OCI-LY7 (cell line): ENCODE data around the gene ATP6V1E1. TPM values are rescaled to one million over a fixed set of nuclear protein-coding genes. Genes with fewer than 3 reads are reported as not detected.

Source experiments
- BruUV-seq: library from RNA; stranded (reverse); fragments of 400-500 nt; replicated peaks from 2 replicates; lab custom pipeline; 2021; lab: Mats Ljungman, UMichigan
- CTCF ChIA-PET: fragments of 300-600 bp; sonication (Branson Sonifier 250); formaldehyde crosslinking; loops from one replicate; lab custom pipeline; 2022; ENCODE audit warnings: antibody characterized with exemption; ENCODE audit not compliant: unreplicated experiment; lab: Charles Lee
- POLR2A ChIA-PET: fragments of 300-600 bp; sonication (Branson Sonifier 250); formaldehyde crosslinking; loops from one replicate; lab custom pipeline; 2022; ENCODE audit warnings: antibody characterized with exemption; lab: Charles Lee
- DNase-seq: peaks from one replicate; pipeline ENCODE4 v3.0.0-alpha.2; 2015; ENCODE audit warnings: low spot score
- H2AFZ ChIP-seq: fragments of 200-600 bp; sonication (generic), shearing (Covaris generic); 2 replicates; pipeline ENCODE4 v1.6.1; 2014; ENCODE audit warnings: mild to moderate bottlenecking, antibody characterized with exemption, low read length, moderate library complexity
- H3K27ac ChIP-seq: fragments of 200-600 bp; sonication (generic); 2 replicates; pipeline ENCODE4 v1.5.1; 2014; ENCODE audit warnings: mixed run types, low read depth, mild to moderate bottlenecking, moderate library complexity, low read length, inconsistent platforms; ENCODE audit not compliant: poor library complexity, severe bottlenecking
- H3K36me3 ChIP-seq: fragments of 200-600 bp; sonication (generic); 2 replicates; pipeline ENCODE4 v1.6.1; 2014; ENCODE audit warnings: mild to moderate bottlenecking, antibody characterized with exemption, low read length, moderate library complexity, mixed read lengths; ENCODE audit not compliant: insufficient read depth
- H3K4me1 ChIP-seq: fragments of 200-600 bp; sonication (generic); 2 replicates; pipeline ENCODE4 v1.5.1; 2014; ENCODE audit warnings: mild to moderate bottlenecking, low read length; ENCODE audit not compliant: insufficient read depth, poor library complexity, severe bottlenecking
- H3K4me2 ChIP-seq: fragments of 200-600 bp; sonication (generic); 2 replicates; pipeline ENCODE4 v1.6.1; 2014; ENCODE audit warnings: mild to moderate bottlenecking, low read length
- H3K4me3 ChIP-seq: fragments of 200-600 bp; sonication (generic); 2 replicates; pipeline ENCODE4 v1.5.1; 2014; ENCODE audit warnings: mild to moderate bottlenecking, low read depth, low read length; ENCODE audit not compliant: poor library complexity, severe bottlenecking
- H3K79me2 ChIP-seq: fragments of 200-600 bp; sonication (generic); 2 replicates; pipeline ENCODE4 v1.6.1; 2016; ENCODE audit warnings: low read depth, mild to moderate bottlenecking, low read length, moderate library complexity, mixed read lengths; ENCODE audit not compliant: insufficient read depth
- H3K9me2 ChIP-seq: fragments of 200-600 bp; sonication (generic); 2 replicates; pipeline ENCODE4 v1.6.1; 2016; ENCODE audit warnings: mild to moderate bottlenecking, low read length, mixed read lengths; ENCODE audit not compliant: insufficient read depth
- H3K9me3 ChIP-seq: fragments of 200-600 bp; sonication (generic); 2 replicates; pipeline ENCODE4 v1.6.1; 2014; ENCODE audit warnings: mild to moderate bottlenecking, mixed run types, low read length, mixed read lengths
- H4K20me1 ChIP-seq: fragments of 200-600 bp; sonication (generic); 2 replicates; pipeline ENCODE4 v1.6.1; 2014; ENCODE audit warnings: mild to moderate bottlenecking, antibody characterized with exemption, low read length, moderate library complexity, mixed read lengths; ENCODE audit not compliant: insufficient read depth
- CTCF ChIP-seq: fragments of 200-600 bp; sonication (generic); conservative IDR thresholded peaks from 2 replicates; pipeline ENCODE4 v1.5.1; 2014; ENCODE audit warnings: mild to moderate bottlenecking, antibody characterized with exemption, low read length, moderate library complexity, mixed read lengths
- EZH2phosphoT487 ChIP-seq: fragments of 200-600 bp; sonication (generic); IDR thresholded peaks from 2 replicates; pipeline ENCODE4 v1.6.1; 2018; ENCODE audit warnings: low read depth, borderline replicate concordance, mild to moderate bottlenecking, mixed run types, antibody characterized with exemption, low read length, moderate library complexity, mixed read lengths
- intact Hi-C: fragments of 100-400 bp; cut with micrococcal nuclease; formaldehyde crosslinking; loops from one replicate; pipeline ENCODE4 v1.10.0; 2022; ENCODE audit not compliant: unreplicated experiment
- total RNA-seq, 2 experiments: library from RNA; depleted of rRNA in 1 of 2; stranded (reverse); fragments of >200 nt in 1 of 2; shearing (Covaris generic) in 1 of 2; gene quantifications; 2 replicates each; pipeline ENCODE4 v1.2.3, GENCODE V29; 2014 to 2022

Gene ATP6V1E1
- total RNA-seq, 2 experiments from 2014 or later: 82.2 to 100 TPM

- DNase-seq: no peak
- Histone ChIP-seq H3K27ac (no peak overlapping the region), H2AFZ (no peak overlapping the region), H3K79me2 (no peaks in the 10 kb centered on the region), H4K20me1 (no peaks in the 10 kb centered on the region), H3K4me1 (no peaks in the 10 kb centered on the region), H3K9me2 (no peaks in the 10 kb centered on the region), H3K4me3 (no peak overlapping the region), H3K36me3 (no peaks in the 10 kb centered on the region), H3K4me2 (no peak overlapping the region), H3K9me3 (no peaks in the 10 kb centered on the region)
- BruUV-seq: no TSS peak
- intact Hi-C loops: no loop called here
- ChIA-PET CTCF (no interaction called here), POLR2A (no interaction called here)
- TF ChIP-seq CTCF (no peak), EZH2phosphoT487 (no peak)
Observed at GRCh38 chr22:17576470-17576869, 52.1 kb downstream of the ATP6V1E1 start.

- no peaks in the 10 kb centered on the region for H3K79me2 ChIP-seq
- no peaks in the 10 kb centered on the region for H3K4me1 ChIP-seq
- BruUV-seq: no TSS peak
- no peaks in the 10 kb centered on the region for H3K36me3 ChIP-seq
- no peaks in the 10 kb centered on the region for H4K20me1 ChIP-seq
- ChIA-PET POLR2A (no interaction called here), CTCF (no interaction called here)
- intact Hi-C loops: no loop called here
- no peak for DNase-seq
- H3K27ac ChIP-seq: no peak overlapping the region
- H3K9me2 ChIP-seq: no peaks in the 10 kb centered on the region
- H2AFZ ChIP-seq: no peak overlapping the region
- no peak overlapping the region for H3K4me2 ChIP-seq
- H3K9me3 ChIP-seq: no peaks in the 10 kb centered on the region
- TF ChIP-seq CTCF: no peak
- TF ChIP-seq EZH2phosphoT487: no peak
- no peak overlapping the region for H3K4me3 ChIP-seq
Observed at GRCh38 chr22:17575681-17576080, 52.9 kb downstream of the ATP6V1E1 start.

GRCh38 chr22:17575151-17575550 lies 53.4 kb downstream of the ATP6V1E1 start:
- no peaks in the 10 kb centered on the region for H3K79me2 ChIP-seq
- no peak overlapping the region for H3K4me2 ChIP-seq
- no peak for DNase-seq
- no peaks in the 10 kb centered on the region for H4K20me1 ChIP-seq
- ChIA-PET POLR2A (interaction anchor here (0.7 kb wide), 1 partner anchor 353 kb away, joined by 3 read pairs; no protein-coding TSS in a partner anchor), CTCF (no interaction called here)
- BruUV-seq: no TSS peak
- intact Hi-C loops: no loop called here
- H3K9me3 ChIP-seq: no peaks in the 10 kb centered on the region
- no peaks in the 10 kb centered on the region for H3K9me2 ChIP-seq
- no peak overlapping the region for H2AFZ ChIP-seq
- H3K4me3 ChIP-seq: no peak overlapping the region
- H3K27ac ChIP-seq: no peak overlapping the region
- H3K36me3 ChIP-seq: no peaks in the 10 kb centered on the region
- no peak for TF ChIP-seq EZH2phosphoT487
- no peak for TF ChIP-seq CTCF
- no peaks in the 10 kb centered on the region for H3K4me1 ChIP-seq
